K562 (cell line): Measurements from ENCODE around the gene ATCAY. TPM values are rescaled to one million over a fixed set of nuclear protein-coding genes. Genes with fewer than 3 reads are reported as not detected.

Source experiments
- ATF3 ChIP-seq, 2 experiments: fragments of 450-650 bp in 1 of 2; sonication (generic) in 1 of 2; formaldehyde crosslinking in 1 of 2; IDR thresholded peaks in 1 of 2; conservative IDR thresholded peaks in 1 of 2; 2 replicates each; pipeline versions ENCODE4 v1.6.1 to v1.8.1; 2016 to 2023; ENCODE audit warnings: mild to moderate bottlenecking in 2 of 2, moderate library complexity in 2 of 2, inconsistent platforms in 1 of 2, missing genetic modification reagents in 1 of 2
- BRF1 ChIP-seq: IDR thresholded peaks from 3 replicates; pipeline ENCODE4 v1.6.1; 2011; ENCODE audit warnings: borderline replicate concordance, mild to moderate bottlenecking; ENCODE audit not compliant: insufficient read length; ENCODE audit errors: extremely low read depth
- CTCFL ChIP-seq: IDR thresholded peaks from 2 replicates; pipeline ENCODE4 v1.6.1; 2011; ENCODE audit warnings: borderline replicate concordance, low read depth, mild to moderate bottlenecking, moderate library complexity, low read length; ENCODE audit not compliant: insufficient read depth, poor library complexity, severe bottlenecking
- E2F8 ChIP-seq: fragments of 450-650 bp; IDR thresholded peaks from 2 replicates; pipeline ENCODE4 v1.7.1; 2018; ENCODE audit warnings: mild to moderate bottlenecking, low read depth; ENCODE audit not compliant: partially characterized antibody
- ELF4 ChIP-seq: fragments of 450-650 bp; formaldehyde crosslinking; IDR thresholded peaks from 2 replicates; pipeline ENCODE4 v1.4.0; 2022; ENCODE audit warnings: missing genetic modification characterization
- FOXJ3 ChIP-seq: sonication (generic); formaldehyde crosslinking; IDR thresholded peaks from 2 replicates; pipeline ENCODE4 v1.4.0; 2020; ENCODE audit warnings: mild to moderate bottlenecking, missing genetic modification reagents
- HNRNPH1 ChIP-seq: fragments of 200-400 bp; formaldehyde crosslinking; optimal IDR thresholded peaks from 2 replicates; pipeline ENCODE3; 2017; ENCODE audit warnings: low read depth, mild to moderate bottlenecking, low read length, moderate library complexity
- HNRNPK ChIP-seq: fragments of 200-400 bp; formaldehyde crosslinking; IDR thresholded peaks from one replicate; pipeline ENCODE4 v1.6.1; 2018; ENCODE audit warnings: mild to moderate bottlenecking, low read depth, low read length; ENCODE audit not compliant: poor library complexity, severe bottlenecking
- ILF3 ChIP-seq: fragments of 450-650 bp; IDR thresholded peaks from 2 replicates; pipeline ENCODE4 v1.6.1; 2018; ENCODE audit warnings: antibody characterized with exemption, mild to moderate bottlenecking, moderate library complexity, borderline replicate concordance
- KHSRP ChIP-seq: fragments of 450-650 bp; IDR thresholded peaks from 2 replicates; pipeline ENCODE4 v1.6.1; 2017
- NELFE ChIP-seq: IDR thresholded peaks from 2 replicates; pipeline ENCODE4 v1.6.1; 2011; ENCODE audit warnings: mild to moderate bottlenecking; ENCODE audit not compliant: insufficient read depth, insufficient read length
- POLR2B ChIP-seq: fragments of 450-650 bp; IDR thresholded peaks from 2 replicates; pipeline ENCODE4 v1.6.1; 2018; ENCODE audit warnings: low read depth; ENCODE audit not compliant: partially characterized antibody
- SFPQ ChIP-seq: fragments of 200-400 bp; formaldehyde crosslinking; IDR thresholded peaks from 2 replicates; pipeline ENCODE4 v1.6.1; 2017; ENCODE audit warnings: mild to moderate bottlenecking, low read depth, low read length, moderate library complexity
- SRSF7 ChIP-seq: fragments of 200-400 bp; formaldehyde crosslinking; optimal IDR thresholded peaks from 2 replicates; pipeline ENCODE3; 2017; ENCODE audit warnings: mild to moderate bottlenecking, low read depth, low read length
- SUPT5H ChIP-seq: fragments of 450-650 bp; IDR thresholded peaks from 2 replicates; pipeline ENCODE4 v1.6.1; 2016
- USF2 ChIP-seq: sonication (generic); formaldehyde crosslinking; IDR thresholded peaks from 2 replicates; pipeline ENCODE4 v1.5.0; 2020; ENCODE audit warnings: missing genetic modification reagents
- ZNF165 ChIP-seq: fragments of 250-450 bp; sonication (Bioruptor Pico); IDR thresholded peaks from 2 replicates; pipeline ENCODE4 v1.4.0; 2020; ENCODE audit warnings: borderline replicate concordance
- ZNF586 ChIP-seq: fragments of 450-650 bp; formaldehyde crosslinking; conservative IDR thresholded peaks from 2 replicates; pipeline ENCODE4 v1.4.0; 2020; ENCODE audit warnings: mild to moderate bottlenecking, moderate library complexity
- polyA plus RNA-seq, 8 experiments: library from polyadenylated mRNA; depleted of rRNA in 4 of 8; stranded (reverse) in 5 of 8; unstranded in 3 of 8; fragments of >200 nt; fragmentation: Nextera tagmentation in 2 of 8; fragmentation: Illumina TruSeq in 1 of 8; extraction: Ambion mirVana in 2 of 8; extraction: Trizol in 1 of 8; gene quantifications; 2 replicates each; pipeline versions ENCODE4 v1.2.1 to v1.2.3, GENCODE V29; 2011 to 2014; ENCODE audit warnings: inconsistent platforms in 1 of 8, missing spikeins in 1 of 8
- total RNA-seq, 7 experiments: library from RNA; depleted of rRNA in 6 of 7; stranded (reverse); fragments of >200 nt in 6 of 7; fragmentation: Illumina TruSeq in 2 of 7; extraction: Trizol in 2 of 7; gene quantifications; 2 replicates each; pipeline versions ENCODE4 v1.2.1 to v1.2.3, GENCODE V29; 2011 to 2021; ENCODE audit warnings: low replicate concordance in 1 of 7

The ATCAY gene
- total and polyA plus RNA-seq, 9 of the 15 experiments (the other 6 are each of a cell fraction or from before 2014, with no cell fraction given): not detected

GRCh38 chr19:3975637-3976087 is 95.2 kb downstream of the ATCAY start (continued):
- TF ChIP-seq ATF3 (IDR thresholded peaks at IDR 0.05): no peak
- 0 out of 2 replicates have a peak, but pooled peaks have one; percentile 36 for TF ChIP-seq ATF3 (CRISPR knock-in tag; conservative IDR thresholded peaks at IDR 0.05)
- peak; percentile 93 for TF ChIP-seq SUPT5H
- no peak for TF ChIP-seq SFPQ
- TF ChIP-seq HNRNPK: no peak
- TF ChIP-seq USF2 (CRISPR knock-in tag): no peak
- no peak for TF ChIP-seq KHSRP
- no peak for TF ChIP-seq FOXJ3
- TF ChIP-seq ZNF165 (CRISPR knock-in tag): no peak
- no peak for TF ChIP-seq ZNF586
- TF ChIP-seq HNRNPH1: no peak
- no peak for TF ChIP-seq BRF1
- TF ChIP-seq SRSF7: no peak
- TF ChIP-seq NELFE: no peak
- TF ChIP-seq POLR2B: peak; percentile 83
- no peak for TF ChIP-seq CTCFL
- peak; percentile 35 for TF ChIP-seq E2F8
- peak; percentile 94; the same call in 1 of the 2 replicates for TF ChIP-seq ILF3
- TF ChIP-seq ELF4: no peak
